Fibroblast of villous mesenchyme (primary cell): ENCODE measurements around the gene RCBTB2. TPM values are rescaled to one million over a fixed set of nuclear protein-coding genes. Genes with fewer than 3 reads are reported as not detected.

Source experiments
- DNase-seq: peaks from one replicate; pipeline ENCODE4 v3.0.0-alpha.2; 2010; ENCODE audit warnings: low read depth
- H3K4me3 ChIP-seq: 2 replicates; pipeline ENCODE4 v1.5.1; 2011; ENCODE audit warnings: low read depth, mild to moderate bottlenecking, low read length
- total RNA-seq: library from RNA; depleted of rRNA; stranded (reverse); fragments of >200 nt; gene quantifications from 2 replicates; pipeline ENCODE4 v1.2.3, GENCODE V29; 2012
- TF ChIP-seq, protein P1 (sequence below): IDR thresholded peaks from 2 replicates; pipeline ENCODE4 v1.5.1; 2012; ENCODE audit warnings: low read depth, mild to moderate bottlenecking, low read length; ENCODE audit not compliant: insufficient read depth

RCBTB2 gene
- total RNA-seq, 1 donor, result 11.2 TPM

DNA sequence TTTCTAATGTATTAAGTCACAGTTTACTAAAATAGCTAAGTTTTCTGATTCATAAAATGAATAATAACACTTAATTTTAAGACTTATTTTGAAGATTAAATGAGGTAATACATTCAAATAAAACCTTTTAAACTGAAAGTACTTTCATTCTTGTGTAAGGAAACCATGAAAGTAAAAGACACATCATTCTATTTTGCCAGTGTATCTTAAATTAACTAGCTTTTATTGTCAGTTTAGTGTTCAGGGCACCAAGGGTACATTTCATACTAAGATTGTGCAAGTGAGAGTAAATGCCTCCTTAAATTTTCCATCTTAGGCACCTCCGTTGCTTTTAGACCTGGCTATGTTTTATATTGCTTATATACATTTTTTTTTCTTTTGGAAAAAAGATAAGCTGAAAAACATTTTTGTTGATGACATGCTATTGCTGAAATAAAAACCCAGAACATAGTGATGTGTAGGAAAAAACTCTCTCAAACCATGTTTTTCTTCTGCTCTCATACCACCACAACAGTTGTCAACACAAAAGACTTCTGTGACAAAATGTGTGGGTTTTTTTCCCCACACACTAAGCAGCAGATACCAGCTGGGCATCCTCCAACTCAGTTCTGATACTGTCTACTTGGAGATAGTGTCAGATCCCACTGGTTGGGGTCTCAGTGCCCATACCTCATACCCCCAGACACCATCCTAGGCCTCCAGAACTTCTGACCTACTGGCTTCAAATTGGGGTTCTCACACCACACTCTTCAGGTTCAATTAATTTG lies 89.3 kb downstream of the RCBTB2 start:
- no peak overlapping the region for H3K4me3 ChIP-seq
- DNase-seq, result no peak
- TF ChIP-seq, protein P1, sequence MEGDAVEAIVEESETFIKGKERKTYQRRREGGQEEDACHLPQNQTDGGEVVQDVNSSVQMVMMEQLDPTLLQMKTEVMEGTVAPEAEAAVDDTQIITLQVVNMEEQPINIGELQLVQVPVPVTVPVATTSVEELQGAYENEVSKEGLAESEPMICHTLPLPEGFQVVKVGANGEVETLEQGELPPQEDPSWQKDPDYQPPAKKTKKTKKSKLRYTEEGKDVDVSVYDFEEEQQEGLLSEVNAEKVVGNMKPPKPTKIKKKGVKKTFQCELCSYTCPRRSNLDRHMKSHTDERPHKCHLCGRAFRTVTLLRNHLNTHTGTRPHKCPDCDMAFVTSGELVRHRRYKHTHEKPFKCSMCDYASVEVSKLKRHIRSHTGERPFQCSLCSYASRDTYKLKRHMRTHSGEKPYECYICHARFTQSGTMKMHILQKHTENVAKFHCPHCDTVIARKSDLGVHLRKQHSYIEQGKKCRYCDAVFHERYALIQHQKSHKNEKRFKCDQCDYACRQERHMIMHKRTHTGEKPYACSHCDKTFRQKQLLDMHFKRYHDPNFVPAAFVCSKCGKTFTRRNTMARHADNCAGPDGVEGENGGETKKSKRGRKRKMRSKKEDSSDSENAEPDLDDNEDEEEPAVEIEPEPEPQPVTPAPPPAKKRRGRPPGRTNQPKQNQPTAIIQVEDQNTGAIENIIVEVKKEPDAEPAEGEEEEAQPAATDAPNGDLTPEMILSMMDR, result no peak

Other genes starting within 250 kb of the RCBTB2 start
- gene RB1, start 229.3 kb downstream of the RCBTB2 start, total RNA-seq, result 35.8 and 50.5 TPM in 2 replicates
- gene LPAR6, start 120.0 kb downstream of the RCBTB2 start, total RNA-seq, result 10.3 and 16.4 TPM in 2 replicates
- gene CYSLTR2, start 120.8 kb upstream of the RCBTB2 start, total RNA-seq, result not detected in 2 replicates